Vagina (tissue), 2 donors: Measurements from ENCODE around the gene FGGY.

Experiments used
- POLR2A ChIP-seq, 2 donors: fragments of 450-650 bp; IDR thresholded peaks; one replicate each; pipeline ENCODE4 v1.6.1; 2017; ENCODE audit warnings: antibody characterized with exemption in 2 of 2, mild to moderate bottlenecking in 2 of 2, moderate library complexity in 2 of 2
- POLR2AphosphoS5 ChIP-seq, 2 donors: sonication (generic); formaldehyde crosslinking; IDR thresholded peaks; one replicate each; pipeline ENCODE4 v1.9.0; 2017; ENCODE audit warnings: antibody characterized with exemption in 2 of 2, mild to moderate bottlenecking in 2 of 2, low read depth in 1 of 2; ENCODE audit not compliant: insufficient read depth in 1 of 2
- TF ChIP-seq, protein P1 (sequence below), 3 experiments: fragments of 450-650 bp in 2 of 3; fragments of 200-600 bp in 1 of 3; sonication (generic) in 1 of 3; IDR thresholded peaks; one replicate each; pipeline ENCODE4 v1.5.1; 2017 to 2019; ENCODE audit warnings: antibody characterized with exemption in 3 of 3, mild to moderate bottlenecking in 2 of 3, moderate library complexity in 2 of 3

DNA sequence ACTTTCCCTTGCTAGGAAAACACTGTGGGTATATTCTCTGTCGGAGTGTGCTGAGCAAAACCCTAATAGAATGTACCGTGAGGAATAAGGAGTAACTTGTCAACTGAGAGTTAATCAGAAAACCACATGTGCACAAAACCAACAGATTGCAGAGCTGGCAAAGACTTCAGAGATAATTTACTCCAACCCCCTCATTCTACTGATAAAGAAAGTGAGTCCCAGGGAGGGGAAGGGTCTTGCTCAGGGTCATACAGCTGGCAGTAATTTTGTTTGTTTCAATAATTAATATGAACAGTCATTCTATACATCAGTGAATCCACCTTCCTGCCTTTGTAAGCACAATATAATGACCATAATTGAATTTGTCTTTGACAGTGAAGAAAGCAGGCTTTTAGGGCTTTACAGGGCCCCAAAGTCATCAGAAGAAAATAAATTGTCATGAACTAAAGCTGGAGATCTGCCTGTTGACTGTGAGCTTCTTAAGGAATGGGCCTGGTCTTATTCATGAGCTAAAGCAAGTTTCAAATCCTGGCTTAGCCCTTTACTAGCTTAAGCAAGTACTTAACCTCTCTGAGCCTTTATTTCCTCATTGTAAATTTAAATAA, 450.6 kb downstream of the FGGY start:
- TF ChIP-seq, protein P1, sequence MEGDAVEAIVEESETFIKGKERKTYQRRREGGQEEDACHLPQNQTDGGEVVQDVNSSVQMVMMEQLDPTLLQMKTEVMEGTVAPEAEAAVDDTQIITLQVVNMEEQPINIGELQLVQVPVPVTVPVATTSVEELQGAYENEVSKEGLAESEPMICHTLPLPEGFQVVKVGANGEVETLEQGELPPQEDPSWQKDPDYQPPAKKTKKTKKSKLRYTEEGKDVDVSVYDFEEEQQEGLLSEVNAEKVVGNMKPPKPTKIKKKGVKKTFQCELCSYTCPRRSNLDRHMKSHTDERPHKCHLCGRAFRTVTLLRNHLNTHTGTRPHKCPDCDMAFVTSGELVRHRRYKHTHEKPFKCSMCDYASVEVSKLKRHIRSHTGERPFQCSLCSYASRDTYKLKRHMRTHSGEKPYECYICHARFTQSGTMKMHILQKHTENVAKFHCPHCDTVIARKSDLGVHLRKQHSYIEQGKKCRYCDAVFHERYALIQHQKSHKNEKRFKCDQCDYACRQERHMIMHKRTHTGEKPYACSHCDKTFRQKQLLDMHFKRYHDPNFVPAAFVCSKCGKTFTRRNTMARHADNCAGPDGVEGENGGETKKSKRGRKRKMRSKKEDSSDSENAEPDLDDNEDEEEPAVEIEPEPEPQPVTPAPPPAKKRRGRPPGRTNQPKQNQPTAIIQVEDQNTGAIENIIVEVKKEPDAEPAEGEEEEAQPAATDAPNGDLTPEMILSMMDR (IDR thresholded peaks at IDR 0.05), result no peak
- TF ChIP-seq POLR2AphosphoS5 (IDR thresholded peaks at IDR 0.05; ENCODE audit: insufficient read depth in 1 of 2, low read depth in 1 of 2), result no peak
- no peak for TF ChIP-seq POLR2A (IDR thresholded peaks at IDR 0.05)
